Left ventricle myocardium superior (tissue), 1 donor: Measurements from ENCODE around the gene PEX13. TPM values are rescaled to one million over a fixed set of nuclear protein-coding genes. Genes with fewer than 3 reads are reported as not detected.
"Not testable (repeated sequence)": the region's sequence is repeated elsewhere in the genome, so short reads cannot be mapped to it uniquely, and the experiment has no call there.

ENCODE experiments used
- ATAC-seq: fragments of 200-7000 bp; cut with Tn5 transposase; one replicate; pipeline ENCODE4 v1.9.1; 2020; ENCODE audit warnings: mild to moderate bottlenecking, moderate library complexity
- DNase-seq: peaks from one replicate; pipeline ENCODE4 v3.0.0-alpha.2; 2020
- intact Hi-C: fragments of 100-400 bp; cut with micrococcal nuclease; formaldehyde crosslinking; loops from one replicate; pipeline ENCODE4 v1.11.0; 2022
- long read RNA-seq: library from polyadenylated mRNA; unstranded; transcript quantifications from one replicate; pipeline ENCODE4 v2.0.0, GENCODE V29; 2021
- total RNA-seq: library from RNA; stranded (reverse); fragmentation: NEBNext Ultra II Directional; extraction: Animal tissue kit (Norgen Biotek cat#: 25700); gene quantifications from one replicate; pipeline ENCODE4 v1.2.1, GENCODE V29; 2021
- donor health status: DM: no; HTN: yes; CAD: no; lungs with severe emphysema.

Gene PEX13, protein sequence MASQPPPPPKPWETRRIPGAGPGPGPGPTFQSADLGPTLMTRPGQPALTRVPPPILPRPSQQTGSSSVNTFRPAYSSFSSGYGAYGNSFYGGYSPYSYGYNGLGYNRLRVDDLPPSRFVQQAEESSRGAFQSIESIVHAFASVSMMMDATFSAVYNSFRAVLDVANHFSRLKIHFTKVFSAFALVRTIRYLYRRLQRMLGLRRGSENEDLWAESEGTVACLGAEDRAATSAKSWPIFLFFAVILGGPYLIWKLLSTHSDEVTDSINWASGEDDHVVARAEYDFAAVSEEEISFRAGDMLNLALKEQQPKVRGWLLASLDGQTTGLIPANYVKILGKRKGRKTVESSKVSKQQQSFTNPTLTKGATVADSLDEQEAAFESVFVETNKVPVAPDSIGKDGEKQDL
- total RNA-seq, result 25.7 TPM
- long read RNA-seq, full-length matches to known transcripts, result 17 of 25 reads
- long read RNA-seq, partial matches to known transcripts, result 4 of 25 reads
- long read RNA-seq, other reads (novel, unspliced or antisense), result 4 of 25 reads

- intact Hi-C loops, result no loop called here
- DNase-seq (peak; percentile 83), ATAC-seq (peak; percentile 97)
Measured at GRCh38 chr2:61017556-61018317, at the start of gene PEX13, which contains the start of gene PUS10. PEX13 (plus strand) TSS chr2:61017720; CDS start chr2:61017760, 40 bp downstream. PUS10 (minus strand) TSS chr2:61018255; CDS start chr2:61011890, 6,365 bp downstream.

DNA sequence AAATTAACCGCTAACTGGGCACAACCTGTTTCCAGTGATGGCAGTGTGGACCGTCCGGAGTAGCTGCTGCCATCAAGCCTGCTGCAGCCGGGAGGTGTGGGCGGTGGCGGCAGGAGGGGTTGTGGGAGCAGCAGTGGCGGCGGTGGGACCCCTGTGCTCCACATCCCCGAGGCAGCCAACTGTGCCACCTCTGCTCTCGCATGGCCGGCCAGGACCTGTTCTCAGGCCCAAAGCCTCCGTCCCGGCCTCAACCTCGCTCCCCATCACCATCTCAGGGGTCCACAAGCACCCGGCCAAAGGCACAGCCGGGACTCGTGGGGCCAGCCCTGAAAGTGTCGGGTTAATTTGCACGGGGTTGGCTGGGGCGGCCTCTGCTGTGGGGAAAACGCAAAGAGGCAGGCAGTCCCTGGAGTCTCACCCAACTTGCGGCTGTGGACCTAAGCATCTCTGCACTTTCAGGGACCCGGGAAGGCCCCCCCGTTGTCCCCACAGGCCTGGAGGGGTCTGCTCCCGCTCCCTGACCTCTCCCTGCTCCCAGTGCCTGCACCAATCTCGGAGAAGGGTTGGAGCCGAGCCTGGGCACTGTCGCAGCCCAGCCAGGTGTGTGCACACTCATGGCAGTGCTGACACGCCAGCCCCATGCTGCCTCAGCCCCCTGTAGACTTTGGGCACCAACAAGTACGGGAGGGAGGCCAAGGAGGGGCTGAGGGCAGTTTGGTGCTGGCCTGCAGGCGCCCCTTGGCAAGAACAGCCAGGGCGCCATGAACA is 44.4 kb upstream of the PEX13 start:
- ATAC-seq (no peak), DNase-seq (no peak)
- intact Hi-C loops, result no loop called here

- ATAC-seq, result no peak
- DNase-seq, result no peak
- intact Hi-C loops, result no loop called here
Measured at GRCh38 chr2:60973705-60974104, 43.8 kb upstream of the PEX13 start.

DNA sequence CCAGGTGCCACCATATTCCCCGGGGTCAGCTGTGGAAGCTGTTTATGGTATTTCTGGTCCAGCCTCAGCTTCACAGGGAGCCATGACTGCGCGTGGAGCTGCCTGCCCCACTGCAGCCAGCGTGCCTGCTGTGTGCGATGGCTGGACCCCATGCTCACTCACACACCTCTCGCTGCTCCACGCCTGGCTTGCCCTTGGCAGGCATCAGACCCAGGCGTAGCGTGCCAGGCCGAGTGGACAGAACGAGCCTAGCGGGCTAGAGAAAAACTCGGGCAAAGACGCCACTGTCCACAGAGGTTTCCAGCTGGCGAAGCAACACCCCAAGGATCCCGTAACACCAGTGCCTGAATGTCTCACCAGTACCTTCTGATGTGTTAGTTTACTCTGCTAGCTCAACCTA is 42.9 kb upstream of the PEX13 start:
- DNase-seq, result no peak
- intact Hi-C loops, result no loop called here
- no peak for ATAC-seq

DNA sequence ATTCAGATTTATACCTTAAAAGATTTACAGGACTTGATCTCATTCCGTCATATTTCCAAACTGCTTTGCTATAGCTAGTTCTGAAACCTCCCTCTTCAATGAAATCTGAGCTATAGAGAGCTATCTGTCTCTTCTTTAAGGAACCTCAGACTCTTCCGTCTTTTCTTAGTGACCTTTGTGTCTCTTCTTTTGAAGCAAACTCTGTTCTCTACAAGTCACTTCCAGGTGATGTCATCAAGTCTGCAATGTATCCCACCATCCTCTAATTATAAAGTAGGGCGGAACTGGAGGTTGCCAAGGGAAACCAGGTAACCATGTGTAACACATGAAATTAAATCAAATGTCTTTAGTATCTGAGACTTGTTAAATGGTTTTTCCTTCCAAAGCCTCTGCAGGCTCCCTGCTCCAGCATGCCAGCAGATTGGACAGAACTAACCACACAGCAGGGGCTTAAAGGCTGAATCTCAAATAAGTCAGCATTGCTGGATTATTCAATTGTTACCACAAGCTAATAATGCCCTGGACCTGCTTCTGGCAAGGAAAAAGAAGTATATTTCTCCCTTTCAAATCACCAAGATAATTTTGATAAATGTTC is 41.2 kb upstream of the PEX13 start:
- intact Hi-C loops, result no loop called here
- ATAC-seq (no peak), DNase-seq (no peak)

DNA sequence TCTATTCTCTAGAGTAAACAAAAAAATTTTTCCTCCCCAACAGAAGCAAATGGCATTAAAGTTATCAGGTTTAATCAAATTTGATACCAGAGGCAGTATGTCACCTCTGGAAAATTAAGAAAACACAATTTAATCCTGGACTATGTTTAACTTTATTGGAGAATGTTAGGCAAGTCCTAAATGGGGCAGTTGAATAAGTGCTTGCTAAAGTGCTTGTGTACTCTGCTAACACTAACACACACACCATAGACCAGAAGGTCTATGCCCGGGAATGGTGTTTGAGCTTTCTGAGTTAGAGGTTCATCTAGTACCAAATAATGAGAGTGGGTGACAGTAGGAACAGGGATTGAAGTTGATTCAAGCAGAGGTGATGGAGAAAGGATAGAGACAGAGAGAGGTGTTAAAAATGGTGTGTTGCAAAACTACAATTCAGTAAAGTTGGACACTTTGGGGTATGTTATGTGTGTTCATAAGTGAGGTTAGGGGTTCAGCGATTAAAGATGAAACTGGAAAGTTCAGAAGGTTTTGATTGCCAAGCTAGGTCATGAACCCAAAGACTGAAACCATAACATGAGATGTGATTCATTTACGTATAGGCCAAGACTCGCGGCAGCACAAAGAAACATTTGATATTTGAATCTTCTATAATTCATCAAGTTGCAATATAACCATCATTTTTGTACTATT is 40.5 kb upstream of the PEX13 start:
- intact Hi-C loops, result no loop called here
- ATAC-seq (no peak), DNase-seq (no peak)

DNA sequence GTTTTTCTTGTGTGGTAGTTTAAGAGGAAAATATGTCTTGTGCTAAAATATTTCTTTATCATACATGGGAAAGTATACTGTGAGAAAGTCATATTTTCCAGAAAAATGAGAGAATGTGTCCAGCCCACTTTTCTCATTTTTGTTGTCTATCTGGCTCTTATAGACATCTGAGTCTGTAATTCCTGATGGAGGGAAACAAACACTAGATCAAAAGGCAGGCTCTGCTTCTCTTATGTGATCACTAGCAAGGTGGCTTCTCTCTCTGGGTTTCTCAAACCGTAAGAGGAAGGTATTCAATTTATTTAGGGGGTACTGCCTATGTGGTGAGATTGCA is 40.0 kb upstream of the PEX13 start:
- DNase-seq (no peak), ATAC-seq (no peak)
- intact Hi-C loops, result no loop called here

GRCh38 chr2:60979231-60979630 is 38.3 kb upstream of the PEX13 start:
- DNase-seq (no peak), ATAC-seq (no peak)
- intact Hi-C loops, result no loop called here

GRCh38 chr2:60980071-60980815 is 37.3 kb upstream of the PEX13 start:
- DNase-seq, result no peak
- no peak for ATAC-seq
- intact Hi-C loops, result no loop called here

- ATAC-seq, intact Hi-C loops: not testable (repeated sequence)
Measured at GRCh38 chr2:60982066-60982465, 35.5 kb upstream of the PEX13 start.

GRCh38 chr2:60984720-60985119 is 32.8 kb upstream of the PEX13 start:
- ATAC-seq (no peak), DNase-seq (no peak)
- intact Hi-C loops, result no loop called here

More at GRCh38 chr2:60982066-60982465, 35.5 kb upstream of the PEX13 start:
- not testable (repeated sequence) for DNase-seq

GRCh38 chr2:60987041-60987440 is 30.5 kb upstream of the PEX13 start:
- no peak for DNase-seq
- no peak for ATAC-seq
- intact Hi-C loops, result no loop called here

DNA sequence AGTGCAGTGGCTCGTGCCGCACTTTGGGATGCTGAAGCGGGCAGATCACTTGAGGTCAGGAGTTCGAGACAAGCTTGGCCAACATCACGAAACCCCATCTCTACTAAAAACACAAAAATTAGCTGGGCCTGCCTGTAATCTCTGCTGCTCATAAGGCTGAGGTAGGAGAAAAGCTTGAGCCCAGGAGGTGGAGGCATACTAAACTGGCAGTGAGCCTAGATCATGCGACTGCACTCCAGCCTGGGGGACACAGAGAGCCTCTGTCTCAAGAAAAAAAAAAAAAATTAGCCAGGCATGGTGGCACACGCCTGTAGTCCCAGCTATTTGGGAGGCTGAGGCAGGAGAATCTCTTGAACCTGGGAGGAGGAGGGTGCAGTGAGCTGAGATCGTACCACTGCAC is 29.9 kb upstream of the PEX13 start:
- DNase-seq, intact Hi-C loops, ATAC-seq: not testable (repeated sequence)

GRCh38 chr2:60989259-60989658 is 28.3 kb upstream of the PEX13 start:
- intact Hi-C loops, result no loop called here
- DNase-seq, result no peak
- no peak for ATAC-seq

- DNase-seq (no peak), ATAC-seq (no peak)
- intact Hi-C loops, result no loop called here
Measured at GRCh38 chr2:60991644-60992043, 25.9 kb upstream of the PEX13 start.

DNA sequence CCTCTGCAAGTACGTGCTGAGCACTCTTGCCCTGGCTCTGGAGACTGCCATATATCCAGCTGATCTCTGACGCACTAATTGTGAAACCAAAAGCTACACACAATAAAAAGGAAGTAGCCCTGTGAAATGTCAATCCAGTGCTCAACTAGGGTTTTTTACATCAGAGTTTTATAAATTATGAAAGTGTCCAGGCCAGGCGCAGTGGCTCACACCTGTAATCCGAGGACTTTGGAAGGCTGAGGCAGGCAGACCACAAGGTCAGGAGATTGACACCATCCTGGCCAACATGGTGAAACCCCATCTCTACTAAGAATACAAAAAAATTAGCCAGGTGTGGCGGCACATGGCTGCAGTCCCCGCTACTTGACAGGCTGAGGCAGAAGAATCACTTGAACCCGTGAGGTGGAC is 24.5 kb upstream of the PEX13 start:
- no peak for DNase-seq
- ATAC-seq, result peak; percentile 60
- intact Hi-C loops, result no loop called here

- no peak for DNase-seq
- intact Hi-C loops, result no loop called here
- ATAC-seq, result no peak
Measured at GRCh38 chr2:60994131-60994530, 23.4 kb upstream of the PEX13 start.
